ENCODE data around the gene C2CD4D. TPM values are rescaled to one million over a fixed set of nuclear protein-coding genes. Genes with fewer than 3 reads are reported as not detected.
A peak's percentile ranks its signal among the peaks of the same experiment; 100 is the strongest.

The C2CD4D gene
- total RNA-seq, 1 donor, result not detected

DNA sequence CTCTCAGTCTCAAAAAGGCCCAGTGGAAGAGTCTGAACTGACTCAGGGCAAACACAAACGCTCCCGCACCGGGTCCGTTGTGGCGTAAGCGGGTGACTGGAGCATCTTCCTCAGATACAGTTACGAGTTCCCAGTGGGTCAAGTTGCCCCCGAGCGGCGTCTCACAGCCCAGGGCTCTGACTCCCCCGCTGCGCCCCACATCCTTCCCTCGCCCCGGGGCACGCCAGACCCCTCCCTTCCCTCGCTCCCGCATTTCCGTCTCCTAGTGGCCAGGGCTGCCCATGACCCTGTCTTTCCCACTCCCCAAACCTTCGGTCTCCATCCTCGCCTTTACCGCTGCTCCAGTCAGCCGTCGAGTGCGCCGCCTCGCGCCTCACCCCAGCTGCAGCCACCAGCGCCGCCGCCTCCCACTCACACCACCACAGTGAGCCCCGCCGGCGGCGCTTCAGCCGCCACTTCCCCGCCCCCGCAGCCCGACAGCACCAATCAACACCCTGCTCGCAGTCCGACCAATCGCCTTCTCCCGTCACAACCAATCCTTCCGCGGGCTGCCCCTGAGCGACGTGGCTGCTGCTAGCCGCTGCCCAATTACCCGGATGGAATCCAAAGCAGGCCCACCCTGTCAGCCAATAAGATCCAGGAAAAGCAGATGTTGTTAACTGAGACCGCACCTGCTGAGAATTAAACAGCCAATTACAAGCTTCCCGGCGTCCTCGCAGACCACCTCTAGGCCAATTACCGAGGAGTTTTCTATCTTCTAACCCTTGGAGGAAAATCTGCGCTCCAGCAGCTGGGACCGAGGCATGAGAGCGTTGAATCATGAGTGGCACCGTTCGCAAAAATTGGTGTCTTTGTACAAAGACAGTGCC is 49.3 kb downstream of the C2CD4D start, which contains the start of gene TDRKH:
Gene TDRKH (minus strand): TSS at position 430 of the 869 bp plus-strand sequence. CDS start 7,478 bp downstream, outside the sequence.
- TF ChIP-seq, protein P1, sequence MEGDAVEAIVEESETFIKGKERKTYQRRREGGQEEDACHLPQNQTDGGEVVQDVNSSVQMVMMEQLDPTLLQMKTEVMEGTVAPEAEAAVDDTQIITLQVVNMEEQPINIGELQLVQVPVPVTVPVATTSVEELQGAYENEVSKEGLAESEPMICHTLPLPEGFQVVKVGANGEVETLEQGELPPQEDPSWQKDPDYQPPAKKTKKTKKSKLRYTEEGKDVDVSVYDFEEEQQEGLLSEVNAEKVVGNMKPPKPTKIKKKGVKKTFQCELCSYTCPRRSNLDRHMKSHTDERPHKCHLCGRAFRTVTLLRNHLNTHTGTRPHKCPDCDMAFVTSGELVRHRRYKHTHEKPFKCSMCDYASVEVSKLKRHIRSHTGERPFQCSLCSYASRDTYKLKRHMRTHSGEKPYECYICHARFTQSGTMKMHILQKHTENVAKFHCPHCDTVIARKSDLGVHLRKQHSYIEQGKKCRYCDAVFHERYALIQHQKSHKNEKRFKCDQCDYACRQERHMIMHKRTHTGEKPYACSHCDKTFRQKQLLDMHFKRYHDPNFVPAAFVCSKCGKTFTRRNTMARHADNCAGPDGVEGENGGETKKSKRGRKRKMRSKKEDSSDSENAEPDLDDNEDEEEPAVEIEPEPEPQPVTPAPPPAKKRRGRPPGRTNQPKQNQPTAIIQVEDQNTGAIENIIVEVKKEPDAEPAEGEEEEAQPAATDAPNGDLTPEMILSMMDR (IDR thresholded peaks at IDR 0.05; ENCODE audit: insufficient read depth, low read depth, low read length), result no peak
- peak; percentile 100 for DNase-seq (ENCODE audit: low read depth)
- peak within 1 kb of the TSS; percentile 69 for H3K4me3 ChIP-seq (ENCODE audit: low read depth, low read length)

Small RNA genes lying within 50 kb of the gene (small RNA-seq; reads per million reads assigned to genes)
- gene RF00019, result not detected

Other genes starting within 250 kb of the C2CD4D start
- 26.7 and 34.5 TPM in 2 replicates for gene SNX27, start 227.8 kb downstream of the C2CD4D start, total RNA-seq
- gene CELF3, start 123.0 kb downstream of the C2CD4D start, total RNA-seq, result not detected in 2 replicates
- 0.64 TPM in 1 of 2 replicates, not detected in the other for gene RIIAD1, start 118.3 kb downstream of the C2CD4D start, total RNA-seq
- 91.5 and 95.7 TPM in 2 replicates for gene MRPL9, start 76.3 kb downstream of the C2CD4D start, total RNA-seq
- 0.64 and 1.7 TPM in 2 replicates for gene TDRKH, start 49.3 kb downstream of the C2CD4D start, total RNA-seq
- not detected in 2 replicates for gene LINGO4, start 34.4 kb downstream of the C2CD4D start, total RNA-seq
- under 0.01 TPM in 1 of 2 replicates, not detected in the other for gene RORC, start 8.0 kb downstream of the C2CD4D start, total RNA-seq
- not detected in 2 replicates for gene THEM5, start 13.9 kb upstream of the C2CD4D start, total RNA-seq
- 9.1 and 9.7 TPM in 2 replicates for gene THEM4, start 69.7 kb upstream of the C2CD4D start, total RNA-seq
- 70.0 and 70.2 TPM in 2 replicates for gene S100A10, start 154.0 kb upstream of the C2CD4D start, total RNA-seq
- gene S100A11, start 197.2 kb upstream of the C2CD4D start, total RNA-seq, result 126 and 197 TPM in 2 replicates
- gene TCHHL1, start 249.2 kb upstream of the C2CD4D start, total RNA-seq, result not detected in 2 replicates